ENCODE results near the gene CD40. TPM values are rescaled to one million over a fixed set of nuclear protein-coding genes. Genes with fewer than 3 reads are reported as not detected.

CD40 gene
- total and polyA plus RNA-seq, 10 of the 15 experiments (the other 5 are each of a cell fraction or from before 2014, with no cell fraction given), result 40.8 to 193 (median 89.5) TPM

DNA sequence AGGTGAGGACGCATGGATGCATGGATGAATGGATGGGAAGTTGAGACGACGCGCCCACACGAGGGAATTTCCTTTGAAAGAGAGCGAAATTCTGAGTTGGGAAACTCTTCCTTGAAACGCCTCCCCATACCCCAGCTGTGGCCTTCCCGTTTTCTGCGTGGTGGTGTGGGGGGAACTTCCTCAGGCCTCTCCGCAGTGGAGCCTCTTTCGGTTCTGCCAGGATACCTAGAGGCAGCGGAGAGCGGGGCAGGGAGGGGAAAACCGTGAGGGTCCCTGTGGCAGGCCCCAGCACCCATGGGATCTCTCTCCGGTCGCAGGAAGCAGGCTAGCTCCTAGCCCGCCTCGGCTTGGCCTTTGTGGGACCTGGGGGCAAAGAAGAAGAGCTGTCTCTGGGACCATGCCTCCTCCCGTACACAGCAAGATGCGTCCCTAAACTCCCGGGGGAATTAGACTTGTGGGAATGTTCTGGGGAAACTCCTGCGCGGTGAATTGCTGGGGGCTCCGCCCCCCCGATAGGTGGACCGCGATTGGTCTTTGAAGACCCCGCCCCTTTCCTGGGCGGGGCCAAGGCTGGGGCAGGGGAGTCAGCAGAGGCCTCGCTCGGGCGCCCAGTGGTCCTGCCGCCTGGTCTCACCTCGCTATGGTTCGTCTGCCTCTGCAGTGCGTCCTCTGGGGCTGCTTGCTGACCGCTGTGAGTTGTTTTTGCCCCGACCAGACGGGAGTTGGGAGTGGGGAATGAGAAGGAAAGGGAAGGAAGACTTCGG is at the start of gene CD40 (continued):
- no peak for TF ChIP-seq SMC3 (IDR thresholded peaks at IDR 0.05; ENCODE audit: borderline replicate concordance, low read length)
- TF ChIP-seq, protein P1, sequence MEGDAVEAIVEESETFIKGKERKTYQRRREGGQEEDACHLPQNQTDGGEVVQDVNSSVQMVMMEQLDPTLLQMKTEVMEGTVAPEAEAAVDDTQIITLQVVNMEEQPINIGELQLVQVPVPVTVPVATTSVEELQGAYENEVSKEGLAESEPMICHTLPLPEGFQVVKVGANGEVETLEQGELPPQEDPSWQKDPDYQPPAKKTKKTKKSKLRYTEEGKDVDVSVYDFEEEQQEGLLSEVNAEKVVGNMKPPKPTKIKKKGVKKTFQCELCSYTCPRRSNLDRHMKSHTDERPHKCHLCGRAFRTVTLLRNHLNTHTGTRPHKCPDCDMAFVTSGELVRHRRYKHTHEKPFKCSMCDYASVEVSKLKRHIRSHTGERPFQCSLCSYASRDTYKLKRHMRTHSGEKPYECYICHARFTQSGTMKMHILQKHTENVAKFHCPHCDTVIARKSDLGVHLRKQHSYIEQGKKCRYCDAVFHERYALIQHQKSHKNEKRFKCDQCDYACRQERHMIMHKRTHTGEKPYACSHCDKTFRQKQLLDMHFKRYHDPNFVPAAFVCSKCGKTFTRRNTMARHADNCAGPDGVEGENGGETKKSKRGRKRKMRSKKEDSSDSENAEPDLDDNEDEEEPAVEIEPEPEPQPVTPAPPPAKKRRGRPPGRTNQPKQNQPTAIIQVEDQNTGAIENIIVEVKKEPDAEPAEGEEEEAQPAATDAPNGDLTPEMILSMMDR (IDR thresholded peaks at IDR 0.05 in 2 of 3, conservative IDR thresholded peaks at IDR 0.05 in 1 of 3; ENCODE audit: control insufficient read depth in 2 of 3, extremely low read depth in 1 of 3, insufficient read depth in 1 of 3, low read depth in 3 of 3, low read length in 3 of 3), result no peak
- TF ChIP-seq YBX1 (IDR thresholded peaks at IDR 0.05), result peak; percentile 23; the same call in 1 of the 2 replicates
- no peak for TF ChIP-seq TCF7 (IDR thresholded peaks at IDR 0.05; ENCODE audit: borderline replicate concordance)
- TF ChIP-seq CBFB (IDR thresholded peaks at IDR 0.05; ENCODE audit: low read depth), result peak; percentile 56; the same call in 1 of the 2 replicates
- peak; percentile 68 for TF ChIP-seq SMAD1 (IDR thresholded peaks at IDR 0.05; ENCODE audit: low read depth, partially characterized antibody)
- no peak for TF ChIP-seq SREBF2 (IDR thresholded peaks at IDR 0.05; ENCODE audit: low read length)
- peak; percentile 35; the same call in 1 of the 2 replicates for TF ChIP-seq YY1 (IDR thresholded peaks at IDR 0.05; ENCODE audit: low read depth, low read length)
- no peak for TF ChIP-seq E2F8 (IDR thresholded peaks at IDR 0.05; ENCODE audit: low read depth, partially characterized antibody)
- TF ChIP-seq NRF1 (conservative IDR thresholded peaks at IDR 0.05; ENCODE audit: low read depth, low read length), result no peak
- peak; percentile 52 for TF ChIP-seq KLF5 (IDR thresholded peaks at IDR 0.05; ENCODE audit: partially characterized antibody)
- no peak for TF ChIP-seq GABPA (IDR thresholded peaks at IDR 0.05; ENCODE audit: low read depth)
- peak; percentile 97 for TF ChIP-seq POLR2A (IDR thresholded peaks at IDR 0.05; ENCODE audit: low read depth, low read length)
- TF ChIP-seq, protein P2, sequence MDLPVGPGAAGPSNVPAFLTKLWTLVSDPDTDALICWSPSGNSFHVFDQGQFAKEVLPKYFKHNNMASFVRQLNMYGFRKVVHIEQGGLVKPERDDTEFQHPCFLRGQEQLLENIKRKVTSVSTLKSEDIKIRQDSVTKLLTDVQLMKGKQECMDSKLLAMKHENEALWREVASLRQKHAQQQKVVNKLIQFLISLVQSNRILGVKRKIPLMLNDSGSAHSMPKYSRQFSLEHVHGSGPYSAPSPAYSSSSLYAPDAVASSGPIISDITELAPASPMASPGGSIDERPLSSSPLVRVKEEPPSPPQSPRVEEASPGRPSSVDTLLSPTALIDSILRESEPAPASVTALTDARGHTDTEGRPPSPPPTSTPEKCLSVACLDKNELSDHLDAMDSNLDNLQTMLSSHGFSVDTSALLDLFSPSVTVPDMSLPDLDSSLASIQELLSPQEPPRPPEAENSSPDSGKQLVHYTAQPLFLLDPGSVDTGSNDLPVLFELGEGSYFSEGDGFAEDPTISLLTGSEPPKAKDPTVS (IDR thresholded peaks at IDR 0.05; ENCODE audit: low read depth, low read length), result no peak
- peak; percentile 99 for TF ChIP-seq GATAD2B (conservative IDR thresholded peaks at IDR 0.05; ENCODE audit: low read depth)
- TF ChIP-seq EP300 (IDR thresholded peaks at IDR 0.05; ENCODE audit: borderline replicate concordance in 1 of 2, control insufficient read depth in 1 of 2, low read depth in 2 of 2, low read length in 2 of 2), result 0 out of 4 replicates have a peak, but pooled peaks of 1 of the 2 experiments have one; percentile 26
- peak; percentile 29; the same call in 1 of the 2 replicates for TF ChIP-seq PAX5 (IDR thresholded peaks at IDR 0.05; ENCODE audit: borderline replicate concordance, low read depth, low read length)
- no peak for TF ChIP-seq WRNIP1 (IDR thresholded peaks at IDR 0.05; ENCODE audit: borderline replicate concordance, low read depth, low read length)
- TF ChIP-seq, protein P3, sequence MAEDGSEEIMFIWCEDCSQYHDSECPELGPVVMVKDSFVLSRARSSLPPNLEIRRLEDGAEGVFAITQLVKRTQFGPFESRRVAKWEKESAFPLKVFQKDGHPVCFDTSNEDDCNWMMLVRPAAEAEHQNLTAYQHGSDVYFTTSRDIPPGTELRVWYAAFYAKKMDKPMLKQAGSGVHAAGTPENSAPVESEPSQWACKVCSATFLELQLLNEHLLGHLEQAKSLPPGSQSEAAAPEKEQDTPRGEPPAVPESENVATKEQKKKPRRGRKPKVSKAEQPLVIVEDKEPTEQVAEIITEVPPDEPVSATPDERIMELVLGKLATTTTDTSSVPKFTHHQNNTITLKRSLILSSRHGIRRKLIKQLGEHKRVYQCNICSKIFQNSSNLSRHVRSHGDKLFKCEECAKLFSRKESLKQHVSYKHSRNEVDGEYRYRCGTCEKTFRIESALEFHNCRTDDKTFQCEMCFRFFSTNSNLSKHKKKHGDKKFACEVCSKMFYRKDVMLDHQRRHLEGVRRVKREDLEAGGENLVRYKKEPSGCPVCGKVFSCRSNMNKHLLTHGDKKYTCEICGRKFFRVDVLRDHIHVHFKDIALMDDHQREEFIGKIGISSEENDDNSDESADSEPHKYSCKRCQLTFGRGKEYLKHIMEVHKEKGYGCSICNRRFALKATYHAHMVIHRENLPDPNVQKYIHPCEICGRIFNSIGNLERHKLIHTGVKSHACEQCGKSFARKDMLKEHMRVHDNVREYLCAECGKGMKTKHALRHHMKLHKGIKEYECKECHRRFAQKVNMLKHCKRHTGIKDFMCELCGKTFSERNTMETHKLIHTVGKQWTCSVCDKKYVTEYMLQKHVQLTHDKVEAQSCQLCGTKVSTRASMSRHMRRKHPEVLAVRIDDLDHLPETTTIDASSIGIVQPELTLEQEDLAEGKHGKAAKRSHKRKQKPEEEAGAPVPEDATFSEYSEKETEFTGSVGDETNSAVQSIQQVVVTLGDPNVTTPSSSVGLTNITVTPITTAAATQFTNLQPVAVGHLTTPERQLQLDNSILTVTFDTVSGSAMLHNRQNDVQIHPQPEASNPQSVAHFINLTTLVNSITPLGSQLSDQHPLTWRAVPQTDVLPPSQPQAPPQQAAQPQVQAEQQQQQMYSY (CRISPR knock-in tag; IDR thresholded peaks at IDR 0.05), result no peak

All from GM12878 (cell line).